ENCODE results near the gene AMN1.
A peak's percentile ranks its signal among the peaks of the same experiment; 100 is the strongest.
"Not testable (repeated sequence)": the region's sequence is repeated elsewhere in the genome, so short reads cannot be mapped to it uniquely, and the experiment has no call there.

AMN1 gene

GRCh38 chr12:31728917-31729640 lies at the start of gene AMN1:
Gene AMN1 (minus strand): TSS chr12:31729021. CDS start chr12:31729008, 13 bp downstream.
- peak; percentile 99 for DNase-seq

GRCh38 chr12:31773867-31774266 lies 45.0 kb upstream of the AMN1 start:
- no peak for DNase-seq

- no peak for DNase-seq
Observed at GRCh38 chr12:31773223-31773750, 44.5 kb upstream of the AMN1 start.

- no peak for DNase-seq
Observed at GRCh38 chr12:31772685-31773222, 43.9 kb upstream of the AMN1 start.

GRCh38 chr12:31772186-31772585 lies 43.4 kb upstream of the AMN1 start:
- DNase-seq: no peak

GRCh38 chr12:31768046-31768445 lies 39.2 kb upstream of the AMN1 start:
- DNase-seq: no peak

- peak; percentile 47 to 76 (median 74) for DNase-seq
Observed at GRCh38 chr12:31765931-31766330, 37.1 kb upstream of the AMN1 start.

- no peak for DNase-seq
Observed at GRCh38 chr12:31759632-31760459, 31.0 kb upstream of the AMN1 start.

GRCh38 chr12:31758297-31758696 lies 29.5 kb upstream of the AMN1 start:
- DNase-seq: not testable (repeated sequence)

- DNase-seq: peak in 1 of 3 donors; percentile 29
Observed at GRCh38 chr12:31756977-31757420, 28.2 kb upstream of the AMN1 start.

GRCh38 chr12:31752450-31752849 lies 23.6 kb upstream of the AMN1 start:
- DNase-seq: no peak

- peak; percentile 61 to 77 (median 73) for DNase-seq
Observed at GRCh38 chr12:31751085-31751484, 22.3 kb upstream of the AMN1 start.

- no peak for DNase-seq
Observed at GRCh38 chr12:31750747-31751039, 21.9 kb upstream of the AMN1 start.

- peak; percentile 80 to 88 (median 88) for DNase-seq
Observed at GRCh38 chr12:31749024-31749704, 20.3 kb upstream of the AMN1 start.

- DNase-seq: no peak
Observed at GRCh38 chr12:31745242-31745641, 16.4 kb upstream of the AMN1 start.

GRCh38 chr12:31744363-31744762 lies 15.5 kb upstream of the AMN1 start:
- not testable (repeated sequence) for DNase-seq

- no peak for DNase-seq
Observed at GRCh38 chr12:31742891-31743290, 14.1 kb upstream of the AMN1 start.

- no peak for DNase-seq
Observed at GRCh38 chr12:31740628-31741027, 11.8 kb upstream of the AMN1 start.

GRCh38 chr12:31737763-31738162 lies 8.9 kb upstream of the AMN1 start:
- no peak for DNase-seq

- no peak for DNase-seq
Observed at GRCh38 chr12:31737345-31737744, 8.5 kb upstream of the AMN1 start.

- peak; percentile 86 to 93 (median 87) for DNase-seq
Observed at GRCh38 chr12:31736472-31736871, 7.7 kb upstream of the AMN1 start.

GRCh38 chr12:31733549-31734432 lies 5.0 kb upstream of the AMN1 start:
- DNase-seq: peak in 2 of 3 donors; percentile 36 to 41
